HEK293 (cell line): ENCODE measurements around the gene COL19A1.

Source experiments
- GLI4 ChIP-seq: fragments of 450-650 bp; formaldehyde crosslinking; IDR thresholded peaks from 2 replicates; pipeline ENCODE4 v1.5.1; 2016; ENCODE audit warnings: missing biosample characterization, missing genetic modification characterization
- ZBTB21 ChIP-seq: fragments of 450-650 bp; formaldehyde crosslinking; IDR thresholded peaks from 2 replicates; pipeline ENCODE4 v1.5.1; 2017; ENCODE audit warnings: missing biosample characterization, missing genetic modification characterization
- ZNF140 ChIP-seq: fragments of 450-650 bp; formaldehyde crosslinking; IDR thresholded peaks from 2 replicates; pipeline ENCODE4 v1.5.1; 2016; ENCODE audit warnings: missing biosample characterization, missing genetic modification characterization
- ZNF366 ChIP-seq: fragments of 450-650 bp; formaldehyde crosslinking; conservative IDR thresholded peaks from 2 replicates; pipeline ENCODE4 v1.5.1; 2016; ENCODE audit warnings: missing biosample characterization, missing genetic modification characterization
- ZNF76 ChIP-seq: fragments of 450-650 bp; formaldehyde crosslinking; IDR thresholded peaks from 2 replicates; pipeline ENCODE4; 2016; ENCODE audit warnings: low read depth, missing biosample characterization, missing genetic modification characterization, borderline replicate concordance
- TF ChIP-seq, protein P1 (sequence below): fragments of 450-650 bp; formaldehyde crosslinking; IDR thresholded peaks from 2 replicates; pipeline ENCODE4 v1.5.0; 2017; ENCODE audit warnings: missing biosample characterization, missing genetic modification characterization, borderline replicate concordance

DNA sequence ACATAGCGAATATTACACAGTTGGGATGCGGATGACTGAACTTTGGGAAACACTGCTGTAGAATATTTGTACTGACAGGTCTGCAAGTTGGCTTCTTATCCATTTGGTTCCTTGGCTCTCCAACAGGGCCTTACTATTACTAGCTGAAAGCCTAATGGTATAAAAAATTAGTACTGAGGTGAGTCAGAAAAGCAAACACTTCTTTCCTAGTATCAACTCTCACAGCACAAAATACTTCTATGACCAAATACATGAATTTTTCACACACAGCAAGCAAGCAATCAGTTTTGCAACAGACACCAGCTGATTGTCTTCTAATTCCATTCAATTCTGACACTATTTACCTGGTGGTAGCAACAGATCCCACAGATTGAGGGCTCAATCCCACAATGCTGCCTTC, 268.2 kb downstream of the COL19A1 start:
- TF ChIP-seq GLI4 (no peak), ZNF366 (tag by site-specific recombination) (no peak), ZBTB21 (tag by site-specific recombination) (no peak), ZNF76 (tag by site-specific recombination) (no peak), ZNF140 (no peak)
- TF ChIP-seq, protein P1, sequence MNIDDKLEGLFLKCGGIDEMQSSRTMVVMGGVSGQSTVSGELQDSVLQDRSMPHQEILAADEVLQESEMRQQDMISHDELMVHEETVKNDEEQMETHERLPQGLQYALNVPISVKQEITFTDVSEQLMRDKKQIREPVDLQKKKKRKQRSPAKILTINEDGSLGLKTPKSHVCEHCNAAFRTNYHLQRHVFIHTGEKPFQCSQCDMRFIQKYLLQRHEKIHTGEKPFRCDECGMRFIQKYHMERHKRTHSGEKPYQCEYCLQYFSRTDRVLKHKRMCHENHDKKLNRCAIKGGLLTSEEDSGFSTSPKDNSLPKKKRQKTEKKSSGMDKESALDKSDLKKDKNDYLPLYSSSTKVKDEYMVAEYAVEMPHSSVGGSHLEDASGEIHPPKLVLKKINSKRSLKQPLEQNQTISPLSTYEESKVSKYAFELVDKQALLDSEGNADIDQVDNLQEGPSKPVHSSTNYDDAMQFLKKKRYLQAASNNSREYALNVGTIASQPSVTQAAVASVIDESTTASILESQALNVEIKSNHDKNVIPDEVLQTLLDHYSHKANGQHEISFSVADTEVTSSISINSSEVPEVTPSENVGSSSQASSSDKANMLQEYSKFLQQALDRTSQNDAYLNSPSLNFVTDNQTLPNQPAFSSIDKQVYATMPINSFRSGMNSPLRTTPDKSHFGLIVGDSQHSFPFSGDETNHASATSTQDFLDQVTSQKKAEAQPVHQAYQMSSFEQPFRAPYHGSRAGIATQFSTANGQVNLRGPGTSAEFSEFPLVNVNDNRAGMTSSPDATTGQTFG (tag by site-specific recombination): no peak
